Measurements from ENCODE around the gene RHOU.
"Not testable (repeated sequence)": the region's sequence is repeated elsewhere in the genome, so short reads cannot be mapped to it uniquely, and the experiment has no call there.

GRCh38 chr1:228694447-228694846 lies 40.8 kb upstream of the RHOU start:
- TF ChIP-seq POLR2AphosphoS5, CTCF (IDR thresholded peaks at IDR 0.05): not testable (repeated sequence)
